ACHN (cell line): Measurements from ENCODE around the gene PCCA.
"Not testable (repeated sequence)": the region's sequence is repeated elsewhere in the genome, so short reads cannot be mapped to it uniquely, and the experiment has no call there.

Experiments
- DNase-seq: peaks from one replicate; pipeline ENCODE4 v3.0.0-alpha.2; 2015
- in situ Hi-C: cut with HindIII; loops from 2 replicates; pipeline ENCODE4 v1.10.0; 2017; ENCODE audit warnings: low sequenced_read_pairs, low pct_ligation_motif_present, low pct_unique_long_range_greater_than_20kb

Gene PCCA

DNA sequence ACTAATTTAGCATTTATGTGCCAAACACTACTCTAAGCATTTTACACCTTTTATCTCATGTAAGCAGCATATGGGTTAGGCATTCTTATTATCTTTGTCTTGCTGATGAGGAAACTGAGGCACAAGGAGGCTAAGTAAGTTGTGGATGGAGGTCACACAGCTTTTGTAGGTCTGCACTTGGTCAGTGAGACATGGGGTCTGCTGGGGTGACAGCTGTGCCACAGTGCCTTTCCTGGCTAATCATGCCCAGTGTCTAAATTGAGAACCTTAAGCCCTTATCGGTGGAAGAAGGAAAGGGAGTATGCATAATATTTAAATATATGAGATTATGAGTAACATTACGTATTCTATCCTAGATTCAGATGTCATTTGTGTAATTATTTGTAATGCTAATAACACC, 273.5 kb downstream of the PCCA start:
- no peak for DNase-seq
- in situ Hi-C loops: no loop called here

DNA sequence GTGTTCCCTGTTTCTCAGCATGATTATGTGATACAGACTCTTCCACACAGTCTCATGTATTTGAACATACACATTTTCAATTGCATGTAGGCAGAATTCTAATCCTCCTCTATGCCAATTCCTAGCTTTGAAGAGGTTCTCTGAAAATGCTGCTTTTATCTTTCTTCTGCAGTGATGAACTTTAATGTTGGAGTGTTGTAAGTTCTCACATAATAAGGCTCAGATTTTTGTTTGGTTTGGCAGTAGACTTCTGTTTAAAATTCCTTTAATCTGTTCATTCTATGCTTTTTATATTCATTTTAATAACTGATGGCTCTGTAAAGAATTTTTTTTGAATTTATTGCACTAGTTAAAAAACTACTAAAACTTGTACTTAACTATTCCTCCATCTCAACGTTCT, 273.9 kb downstream of the PCCA start:
- no peak for DNase-seq
- in situ Hi-C loops: no loop called here

DNA sequence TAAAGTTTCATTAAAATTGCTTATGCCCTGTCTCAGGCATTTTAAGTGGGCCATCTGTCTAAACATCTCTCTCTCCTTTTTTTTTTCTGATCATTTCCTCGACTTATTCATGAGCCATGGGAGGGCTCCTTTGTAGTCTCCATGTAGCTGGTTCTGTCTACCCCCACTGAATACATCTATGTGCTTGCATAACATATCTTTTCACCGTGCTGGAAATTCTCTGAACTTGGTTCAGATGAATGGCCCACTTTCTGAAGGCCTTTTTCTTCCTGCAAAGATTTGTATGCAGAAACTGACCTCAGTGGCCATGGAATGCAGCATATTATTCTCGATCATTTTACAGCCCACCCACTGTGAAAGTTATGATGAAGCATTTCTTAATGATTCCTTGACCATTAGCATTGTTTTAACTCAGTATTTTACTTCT, 274.4 kb downstream of the PCCA start:
- DNase-seq: no peak
- in situ Hi-C loops: no loop called here

DNA sequence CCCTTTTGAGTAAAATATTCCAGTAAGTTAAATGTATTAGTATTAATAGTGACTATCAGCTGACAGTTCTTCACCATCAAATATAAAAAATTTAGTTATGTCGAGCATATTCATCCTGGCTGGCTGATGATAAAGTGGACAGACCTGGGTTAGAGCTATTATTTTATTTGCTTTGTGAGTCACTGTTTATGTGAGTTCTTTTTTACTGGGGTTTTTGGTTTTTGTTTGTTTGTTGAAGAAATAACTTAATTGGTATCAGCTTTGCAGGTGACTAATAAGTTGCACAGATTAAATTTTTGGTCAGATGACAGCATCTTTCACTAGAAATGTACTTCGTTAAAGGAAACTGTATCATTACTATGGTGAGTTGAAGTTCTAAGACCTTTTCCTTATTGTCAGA, 275.0 kb downstream of the PCCA start:
- DNase-seq: no peak
- in situ Hi-C loops: no loop called here

DNA sequence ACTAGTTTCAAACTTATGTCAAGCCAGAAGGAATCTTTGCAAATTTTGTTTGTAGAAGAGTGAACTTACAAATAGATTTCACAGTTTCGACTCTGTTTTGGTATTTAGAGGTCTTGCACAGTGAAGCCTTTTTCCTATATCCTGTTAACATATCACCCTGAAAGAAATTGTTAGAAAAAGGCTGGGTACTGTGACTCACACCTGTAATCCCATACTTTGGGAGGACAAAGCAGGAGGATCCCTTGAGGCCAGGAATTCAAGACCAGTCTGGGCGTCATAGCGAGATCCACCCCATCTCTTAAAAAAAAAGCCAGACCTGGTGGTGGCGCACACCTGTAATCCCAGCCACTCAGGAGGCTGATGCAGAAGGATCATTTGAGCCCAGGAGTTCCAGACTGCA, 275.7 kb downstream of the PCCA start:
- in situ Hi-C loops: no loop called here
- no peak for DNase-seq

DNA sequence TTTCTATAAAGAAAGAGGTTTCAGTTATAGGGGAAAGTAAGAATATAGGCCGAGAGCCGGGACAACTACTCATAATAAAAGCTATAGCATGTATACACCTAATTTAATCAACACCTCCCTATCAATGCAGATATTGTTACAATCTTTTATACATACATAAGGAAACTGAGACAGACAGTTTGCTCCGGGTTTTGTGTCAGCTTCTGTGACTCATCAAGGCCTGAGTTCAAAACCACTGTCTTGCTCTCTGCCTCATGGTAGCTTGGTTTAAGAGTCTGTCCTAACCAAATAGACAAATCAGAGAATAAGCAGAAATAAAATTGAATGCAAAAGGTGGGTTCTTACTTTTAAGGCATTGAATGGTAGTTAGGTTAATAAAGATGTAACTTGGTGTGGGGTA, 276.8 kb downstream of the PCCA start:
- DNase-seq: no peak
- in situ Hi-C loops: no loop called here

DNA sequence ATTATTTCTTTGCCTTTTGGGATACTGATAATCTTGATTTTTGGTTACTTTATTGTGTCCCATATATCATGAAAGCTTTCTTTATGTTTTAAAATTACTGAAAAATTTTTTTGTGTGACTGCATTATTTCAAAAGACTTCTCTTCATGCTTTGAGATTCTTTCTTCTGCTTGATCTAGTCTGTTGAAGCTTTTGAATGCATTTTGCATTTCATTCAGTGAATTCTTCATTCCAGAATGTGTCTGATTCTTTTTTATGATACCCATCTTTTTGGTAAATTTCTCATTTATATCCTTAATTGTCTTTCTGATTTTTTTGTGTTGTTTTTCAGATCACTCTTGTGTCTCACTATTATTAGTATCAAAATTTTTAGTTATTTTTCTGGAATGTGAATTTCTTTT, 289.6 kb downstream of the PCCA start:
- no peak for DNase-seq
- in situ Hi-C loops: no loop called here

DNA sequence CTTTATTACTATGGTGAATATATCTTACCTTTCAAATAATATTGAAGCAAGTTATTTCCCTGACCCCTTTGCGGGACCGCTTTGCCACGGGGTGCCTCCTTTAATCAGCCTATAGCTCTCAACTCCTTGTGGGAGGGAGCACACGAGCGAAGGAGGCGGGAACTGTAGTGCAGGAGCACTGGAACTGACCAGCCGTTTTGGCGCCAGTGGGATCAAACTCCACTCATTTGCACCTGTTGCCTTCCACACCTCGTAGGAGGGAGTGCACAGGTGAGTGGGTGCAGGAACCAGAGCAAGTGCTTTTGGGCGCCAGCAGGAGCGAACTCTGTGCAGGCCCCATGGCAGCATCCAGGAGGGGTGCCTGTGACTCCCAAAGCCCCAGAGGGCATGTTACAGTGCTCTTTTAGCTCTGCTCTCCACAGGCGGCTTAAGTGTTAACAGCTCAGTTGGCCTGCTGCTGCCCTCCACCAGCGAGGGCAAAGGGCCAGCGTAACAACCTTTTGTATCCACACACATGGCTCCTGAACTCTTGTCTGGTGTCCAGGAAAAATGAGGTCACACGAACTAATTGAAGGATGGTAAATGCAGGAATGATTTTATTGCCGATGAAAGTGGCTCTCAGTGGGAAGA, 292.8 kb downstream of the PCCA start:
- in situ Hi-C loops: no loop called here
- DNase-seq: no peak

DNA sequence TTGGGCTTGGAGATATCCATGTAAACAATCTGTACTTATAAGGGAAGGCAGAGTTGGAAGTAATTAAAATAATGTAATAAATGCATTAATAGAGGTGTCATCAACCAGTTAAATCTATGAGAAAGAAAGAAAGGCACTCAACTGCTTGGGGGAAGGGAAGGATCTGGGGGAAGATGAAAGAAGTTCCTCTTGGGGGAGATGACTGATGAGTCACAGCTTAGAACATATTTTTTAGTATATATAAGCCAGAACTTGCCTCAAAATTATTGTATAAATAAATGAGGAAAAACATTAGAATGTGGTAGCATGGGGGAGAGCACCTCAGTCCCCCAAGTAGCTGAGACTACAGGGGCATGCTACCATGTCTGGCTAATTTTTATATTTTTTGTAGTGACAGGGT, 293.9 kb downstream of the PCCA start:
- in situ Hi-C loops: no loop called here
- no peak for DNase-seq

DNA sequence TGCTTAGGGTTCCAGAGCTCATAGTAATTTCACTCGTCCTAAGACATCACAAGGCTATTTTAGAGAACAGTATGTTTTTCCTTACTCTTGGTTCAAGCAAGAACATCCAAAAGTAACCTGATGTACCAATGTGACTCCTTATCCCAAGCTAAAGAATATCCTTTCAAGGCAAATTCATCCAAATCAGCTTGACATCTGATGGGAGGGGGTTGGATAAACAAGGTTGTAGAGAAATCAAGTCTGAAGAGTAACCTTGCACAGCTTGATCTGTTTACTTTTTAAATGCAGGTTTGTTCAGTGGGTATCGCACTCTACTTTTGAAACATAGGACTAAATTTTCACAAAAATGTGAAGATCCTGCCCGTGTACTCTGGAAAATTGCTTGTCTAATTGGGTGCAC, 298.5 kb downstream of the PCCA start:
- in situ Hi-C loops: no loop called here
- DNase-seq: no peak

DNA sequence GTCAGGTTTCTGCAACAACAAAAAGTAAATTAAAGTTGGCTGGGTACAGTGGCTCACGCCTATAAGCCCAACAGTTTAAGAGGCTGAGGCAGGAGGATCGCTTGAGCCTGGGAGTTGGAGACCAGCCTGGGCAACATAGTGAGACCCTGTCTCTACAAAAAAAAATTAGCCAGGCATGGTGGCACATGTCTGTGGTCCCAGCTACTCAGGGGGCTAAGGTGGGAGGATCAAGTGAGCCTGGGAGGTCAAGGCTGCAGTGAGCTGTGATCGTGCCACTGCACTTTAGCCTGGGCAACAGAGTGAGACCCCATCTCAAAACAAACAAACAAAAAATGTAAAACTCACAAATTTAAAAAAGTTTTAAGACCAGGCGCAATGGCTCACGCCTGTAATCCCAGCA, 299.3 kb downstream of the PCCA start:
- in situ Hi-C loops, DNase-seq: not testable (repeated sequence)

DNA sequence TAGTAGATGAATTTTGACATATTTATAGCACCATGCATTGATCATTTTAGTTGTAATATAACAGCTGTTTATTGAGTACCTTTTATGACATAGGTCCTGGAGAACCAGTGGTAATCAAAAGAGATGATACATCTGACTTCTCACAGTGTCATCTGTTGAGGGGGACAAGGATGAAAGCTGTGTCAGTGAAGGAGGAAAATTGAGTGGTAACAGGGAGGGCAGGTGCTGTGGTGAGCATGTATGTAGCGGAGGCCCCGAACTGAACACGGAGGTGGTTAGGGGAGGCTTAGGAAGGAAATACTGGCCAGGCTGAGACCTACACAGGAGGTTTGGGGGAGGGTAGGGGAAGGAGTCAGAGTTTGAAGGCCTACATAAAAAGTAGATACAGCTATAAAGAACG, 300.0 kb downstream of the PCCA start:
- DNase-seq: no peak
- in situ Hi-C loops: no loop called here

DNA sequence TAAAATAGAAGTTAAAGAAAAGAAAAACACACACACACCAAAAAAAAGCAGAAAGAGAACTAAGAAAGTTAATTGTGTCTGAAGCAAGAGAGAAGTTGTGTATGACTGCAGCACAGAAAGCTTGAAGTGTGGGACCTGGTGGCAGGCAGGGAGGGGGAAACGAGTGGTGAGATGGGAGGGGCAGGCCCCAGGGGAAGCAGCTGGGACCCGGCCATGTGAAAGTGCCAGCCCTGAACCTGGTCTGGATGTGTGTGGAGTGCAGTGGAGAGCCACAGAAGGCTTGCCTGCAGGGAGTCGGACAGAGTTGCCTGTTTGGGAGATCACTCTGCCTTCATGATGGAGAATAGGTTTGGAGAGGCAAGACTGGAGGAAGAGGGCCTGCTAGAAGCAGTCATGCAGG, 300.7 kb downstream of the PCCA start:
- in situ Hi-C loops: no loop called here
- no peak for DNase-seq

DNA sequence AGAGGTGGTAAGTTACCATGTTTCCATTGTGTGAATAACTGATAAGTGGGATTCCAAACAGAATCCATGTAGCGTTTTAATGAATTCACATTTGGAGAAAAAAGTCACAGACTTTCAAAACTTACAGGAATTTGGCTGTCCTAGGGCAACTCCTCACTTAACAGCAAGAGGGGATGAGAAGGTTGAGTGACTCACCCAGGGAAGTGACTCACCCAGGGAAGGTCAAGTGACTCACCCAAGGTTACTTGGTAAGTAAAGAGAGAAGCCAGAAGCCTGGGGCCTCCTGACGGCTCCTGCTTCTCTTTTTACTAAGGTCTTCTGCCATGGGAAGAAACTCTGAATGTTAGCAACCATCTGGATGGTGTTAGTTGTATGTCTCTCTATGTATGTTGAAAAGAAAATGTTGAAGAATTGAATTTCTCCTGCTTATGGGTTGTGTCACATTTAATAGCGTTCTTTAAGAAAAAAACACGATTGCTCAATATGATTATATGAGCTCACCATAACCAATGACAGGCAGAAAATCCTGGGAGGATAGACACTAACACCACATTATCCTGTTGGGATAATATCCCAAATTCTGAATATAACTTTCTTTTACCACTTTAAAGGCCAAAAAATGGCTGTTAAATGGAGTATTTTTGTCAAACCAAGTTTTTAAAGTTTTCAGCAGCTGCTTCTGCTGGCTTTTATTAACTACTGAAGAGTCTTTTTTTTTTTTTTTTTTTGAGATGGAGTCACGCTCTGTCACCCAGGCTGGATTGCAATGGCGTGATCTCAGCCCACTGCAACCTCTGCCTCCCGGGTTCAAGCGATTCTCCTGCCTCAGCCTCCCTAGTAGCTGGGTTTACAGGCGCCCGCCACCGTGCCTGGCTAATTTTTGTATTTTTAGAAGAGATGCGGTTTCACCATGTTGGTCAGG, 304.1 kb downstream of the PCCA start:
- in situ Hi-C loops: no loop called here
- peak; percentile 93 for DNase-seq

DNA sequence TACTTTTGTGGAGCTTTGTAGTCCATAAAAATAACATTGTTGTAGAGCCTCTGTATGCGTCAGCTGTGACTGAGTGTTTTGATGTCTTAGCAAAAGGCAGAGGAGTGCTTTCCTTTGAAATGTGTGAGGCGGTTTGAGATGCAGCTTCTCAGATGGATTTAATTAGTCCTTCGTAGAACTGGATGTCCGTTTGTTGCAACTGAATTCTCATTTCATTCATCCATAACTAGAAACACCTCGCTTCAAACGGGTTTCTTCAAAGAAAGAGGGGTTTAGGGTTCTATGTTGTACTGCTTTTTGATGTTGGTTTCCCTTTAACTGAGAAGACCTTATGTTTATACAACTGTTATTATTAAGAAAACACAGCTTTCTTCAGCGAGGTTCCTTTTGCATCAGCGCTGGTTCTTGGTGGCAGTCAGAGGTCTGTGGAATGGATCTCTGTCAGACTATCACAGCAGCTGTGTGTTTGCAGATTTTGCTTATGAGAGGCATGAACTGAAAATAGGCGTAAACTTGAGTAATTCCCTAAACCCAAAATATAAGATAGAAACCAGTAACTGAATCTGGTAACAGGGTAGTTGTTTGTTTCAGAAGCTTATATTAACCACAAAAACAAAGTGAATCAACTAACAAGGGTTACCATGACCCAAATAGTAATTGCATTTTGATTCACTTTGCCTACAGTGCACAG, 305.3 kb downstream of the PCCA start:
- in situ Hi-C loops: no loop called here
- DNase-seq: no peak

DNA sequence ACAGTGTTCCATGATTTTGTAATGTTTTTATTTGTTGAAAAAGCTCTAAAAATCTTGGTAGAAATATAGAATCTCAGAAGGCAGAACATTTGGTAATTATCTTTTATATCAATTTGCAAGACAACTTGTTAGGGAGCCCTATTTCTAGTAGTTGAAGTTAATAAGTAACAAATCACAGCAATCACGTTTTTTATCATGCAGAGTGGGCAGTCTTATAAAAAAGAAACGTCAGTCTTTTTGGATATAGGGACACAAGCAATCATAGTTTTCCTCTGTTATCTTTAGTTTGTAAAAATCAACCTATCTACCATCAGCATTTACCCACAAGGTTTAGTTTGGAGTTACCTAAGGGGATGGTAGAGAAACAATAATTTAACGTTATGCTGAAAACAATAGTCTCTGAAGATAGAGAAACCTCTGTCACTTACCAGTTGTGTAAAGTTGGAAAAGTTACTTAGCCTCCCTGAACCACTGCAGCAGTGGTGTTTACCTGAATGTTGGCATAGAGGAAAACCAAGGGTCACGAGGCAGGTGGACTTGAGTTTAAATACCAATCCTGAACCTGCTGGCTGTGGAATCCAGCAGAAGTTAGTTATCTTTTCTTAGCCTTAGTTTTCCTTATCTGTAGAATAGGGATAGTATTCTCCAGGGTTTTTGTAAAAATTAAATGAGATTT, 306.9 kb downstream of the PCCA start:
- no peak for DNase-seq
- in situ Hi-C loops: no loop called here

DNA sequence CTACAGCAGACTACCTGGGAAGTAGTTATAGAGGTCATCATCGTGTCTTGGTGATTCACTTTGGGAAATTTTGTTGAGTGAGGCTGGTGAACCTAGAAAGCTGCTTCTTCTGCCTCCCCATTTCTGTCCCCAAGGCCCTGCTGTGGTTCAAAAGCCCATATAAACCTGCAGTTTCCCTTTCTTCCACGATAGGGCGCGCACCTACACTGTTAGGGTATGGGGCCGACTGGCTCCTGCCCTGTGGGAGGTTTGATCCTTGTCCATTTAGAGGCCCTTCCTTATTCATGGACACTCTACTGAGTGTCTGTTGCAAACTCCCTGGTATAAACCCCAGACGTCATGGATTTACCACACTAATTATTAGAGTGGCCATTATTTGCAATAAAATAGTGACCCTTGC, 307.9 kb downstream of the PCCA start:
- in situ Hi-C loops: no loop called here
- no peak for DNase-seq

DNA sequence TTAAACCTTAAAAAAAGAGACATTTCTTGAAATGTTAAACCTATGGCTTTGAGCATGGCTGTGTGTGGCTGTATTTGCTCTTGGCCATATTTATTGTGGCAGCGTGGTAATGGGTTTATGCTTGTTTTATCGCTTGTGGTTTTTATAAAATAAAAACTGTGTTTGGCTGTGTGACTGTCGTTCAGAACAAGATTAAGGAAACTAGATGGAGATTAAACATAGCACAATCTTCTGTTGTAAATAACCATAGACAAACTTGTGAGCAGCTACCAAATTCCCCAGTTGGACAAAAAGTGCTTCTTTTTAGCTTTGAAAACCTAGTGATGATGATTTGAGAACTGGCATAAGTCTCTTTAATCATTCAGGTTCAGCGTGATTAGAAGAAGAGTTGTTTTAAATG, 308.7 kb downstream of the PCCA start:
- no peak for DNase-seq
- in situ Hi-C loops: no loop called here

DNA sequence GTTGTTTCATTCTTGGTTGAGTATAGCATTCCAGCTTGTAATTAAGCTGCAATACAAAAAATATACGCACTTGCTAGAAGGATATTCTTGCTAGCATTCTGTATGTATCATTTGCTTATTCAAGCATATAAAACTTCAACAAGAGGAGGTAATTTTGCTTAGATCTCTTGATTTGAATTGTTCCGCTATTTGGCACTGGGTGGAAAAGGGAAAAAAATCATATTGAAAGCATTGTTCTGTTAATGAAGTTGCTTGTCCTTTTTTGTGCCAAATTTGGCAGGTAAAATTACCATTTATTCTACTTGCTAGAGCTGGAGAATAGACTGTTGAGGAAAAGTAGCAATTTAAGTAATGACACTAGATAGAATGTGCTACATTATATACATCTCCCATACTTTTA, 309.5 kb downstream of the PCCA start:
- DNase-seq: no peak
- in situ Hi-C loops: no loop called here
